DOHH2 (cell line): ENCODE results near the gene ERC2.

ENCODE experiments used
- CTCF ChIP-seq: fragments of 200-600 bp; sonication (generic); IDR thresholded peaks from one replicate; pipeline ENCODE4 v1.5.1; 2014; ENCODE audit warnings: antibody characterized with exemption, mild to moderate bottlenecking, low read depth, low read length; ENCODE audit not compliant: poor library complexity, severe bottlenecking
- EZH2phosphoT487 ChIP-seq: fragments of 200-600 bp; sonication (generic); IDR thresholded peaks from 2 replicates; pipeline ENCODE4 v1.6.1; 2017; ENCODE audit warnings: borderline replicate concordance, mild to moderate bottlenecking, antibody characterized with exemption, low read length, moderate library complexity, mixed read lengths

DNA sequence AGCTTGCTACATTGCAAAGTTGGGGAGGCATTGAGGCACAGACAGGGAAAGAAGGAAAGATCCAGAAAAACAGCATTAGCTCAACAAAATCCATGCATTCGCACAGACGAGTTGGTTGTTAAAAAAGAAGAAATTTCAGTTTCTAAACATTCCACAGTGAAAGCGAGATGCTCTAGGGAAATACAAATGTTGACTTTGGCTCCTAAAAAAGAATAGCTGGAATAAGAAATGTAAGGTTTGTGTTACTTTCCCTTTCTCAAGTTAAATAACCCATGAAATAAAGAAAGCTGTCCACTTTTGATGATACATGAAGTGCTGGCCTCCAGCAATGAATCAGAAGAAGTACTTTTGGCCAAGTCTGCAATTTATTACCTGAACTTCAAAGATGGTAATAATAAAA, 465.1 kb downstream of the ERC2 start:
- TF ChIP-seq CTCF, result no peak
- TF ChIP-seq EZH2phosphoT487, result no peak
